K562 (cell line): ENCODE measurements around the gene UNC13A. TPM values are rescaled to one million over a fixed set of nuclear protein-coding genes. Genes with fewer than 3 reads are reported as not detected.
A peak's percentile ranks its signal among the peaks of the same experiment; 100 is the strongest.

Experiments
- E2F6 ChIP-seq, 2 experiments: IDR thresholded peaks; 2 replicates each; pipeline ENCODE4 v1.6.1; 2011; ENCODE audit warnings: borderline replicate concordance in 1 of 2, control low read depth in 1 of 2, low read depth in 1 of 2, low read length in 1 of 2, mild to moderate bottlenecking in 1 of 2, mixed read lengths in 1 of 2, moderate library complexity in 1 of 2; ENCODE audit not compliant: insufficient read depth in 1 of 2, insufficient read length in 1 of 2, poor library complexity in 1 of 2, severe bottlenecking in 1 of 2; ENCODE audit errors: extremely low read depth in 1 of 2
- FOXA3 ChIP-seq, 2 experiments: fragments of 450-650 bp in 1 of 2; sonication (generic) in 1 of 2; formaldehyde crosslinking; IDR thresholded peaks in 1 of 2; conservative IDR thresholded peaks in 1 of 2; 2 replicates each; pipeline versions ENCODE4 v1.4.0 to v1.8.0; 2020 to 2022; ENCODE audit warnings: mild to moderate bottlenecking in 2 of 2, missing genetic modification reagents in 1 of 2
- HDAC6 ChIP-seq: IDR thresholded peaks from 2 replicates; pipeline ENCODE4 v1.6.1; 2012; ENCODE audit warnings: low read depth, mild to moderate bottlenecking, control low read depth, inconsistent platforms, low read length, moderate library complexity
- MBD2 ChIP-seq: sonication (generic); IDR thresholded peaks from 2 replicates; pipeline ENCODE4 v1.6.1; 2016; ENCODE audit warnings: low read depth, borderline replicate concordance
- MTA2 ChIP-seq: fragments of 450-650 bp; IDR thresholded peaks from 2 replicates; pipeline ENCODE4 v1.6.1; 2016; ENCODE audit warnings: low read depth
- NR4A1 ChIP-seq, 2 experiments: fragments of 250-450 bp in 1 of 2; fragments of 450-650 bp in 1 of 2; sonication (Bioruptor Pico) in 1 of 2; IDR thresholded peaks; 2 replicates each; pipeline versions ENCODE4 v1.4.0 to v1.6.1; 2016 to 2020; ENCODE audit warnings: mild to moderate bottlenecking in 2 of 2, missing compliant biosample characterization in 1 of 2, missing genetic modification characterization in 1 of 2, moderate library complexity in 1 of 2
- RCOR1 ChIP-seq, 2 experiments: IDR thresholded peaks; 2 replicates each; pipeline ENCODE4 v1.6.1; 2012; ENCODE audit warnings: low read depth in 2 of 2, low read length in 2 of 2, borderline replicate concordance in 1 of 2, improper control_type of control experiment in 1 of 2
- RUNX1 ChIP-seq: sonication (generic); IDR thresholded peaks from 2 replicates; pipeline ENCODE4 v1.6.1; 2016; ENCODE audit warnings: antibody characterized with exemption, low read depth
- TAF1 ChIP-seq: IDR thresholded peaks from 2 replicates; pipeline ENCODE4 v1.6.1; 2011; ENCODE audit warnings: mild to moderate bottlenecking, low read length, moderate library complexity; ENCODE audit not compliant: insufficient read depth, control insufficient read depth, severe bottlenecking; ENCODE audit errors: extremely low read depth
- ZEB2 ChIP-seq: fragments of 450-650 bp; IDR thresholded peaks from 2 replicates; pipeline ENCODE4 v1.6.1; 2016
- ZFX ChIP-seq: sonication (generic); formaldehyde crosslinking; IDR thresholded peaks from 2 replicates; pipeline ENCODE4 v1.8.0; 2022; ENCODE audit warnings: mild to moderate bottlenecking, missing genetic modification reagents, moderate library complexity
- polyA plus RNA-seq, 8 experiments: library from polyadenylated mRNA; depleted of rRNA in 4 of 8; stranded (reverse) in 5 of 8; unstranded in 3 of 8; fragments of >200 nt; fragmentation: Nextera tagmentation in 2 of 8; fragmentation: Illumina TruSeq in 1 of 8; extraction: Ambion mirVana in 2 of 8; extraction: Trizol in 1 of 8; gene quantifications; 2 replicates each; pipeline versions ENCODE4 v1.2.1 to v1.2.3, GENCODE V29; 2011 to 2014; ENCODE audit warnings: inconsistent platforms in 1 of 8, missing spikeins in 1 of 8
- total RNA-seq, 7 experiments: library from RNA; depleted of rRNA in 6 of 7; stranded (reverse); fragments of >200 nt in 6 of 7; fragmentation: Illumina TruSeq in 2 of 7; extraction: Trizol in 2 of 7; gene quantifications; 2 replicates each; pipeline versions ENCODE4 v1.2.1 to v1.2.3, GENCODE V29; 2011 to 2021; ENCODE audit warnings: low replicate concordance in 1 of 7
- TF ChIP-seq, protein P1 (sequence below), 2 experiments: fragments of 450-650 bp in 1 of 2; sonication (generic) in 1 of 2; formaldehyde crosslinking in 1 of 2; IDR thresholded peaks; 2 replicates each; pipeline versions ENCODE4 v1.7.1 to v1.9.0; 2016 to 2022; ENCODE audit warnings: inconsistent platforms in 1 of 2, mild to moderate bottlenecking in 1 of 2, missing genetic modification reagents in 1 of 2
- TF ChIP-seq, protein P2 (sequence below): fragments of 450-650 bp; formaldehyde crosslinking; IDR thresholded peaks from 2 replicates; pipeline ENCODE4 v1.4.0; 2020; ENCODE audit warnings: mild to moderate bottlenecking, moderate library complexity

UNC13A gene
- total and polyA plus RNA-seq, 9 of the 15 experiments (the other 6 are each of a cell fraction or from before 2014, with no cell fraction given): 0.03 to 1.0 (median 0.25) TPM

- TF ChIP-seq ZFX (CRISPR knock-in tag) (no peak), HDAC6 (no peak), RUNX1 (no peak), MTA2 (no peak), E2F6 (IDR thresholded peaks at IDR 0.05; ENCODE audit: borderline replicate concordance in 1 of 2, extremely low read depth in 1 of 2, insufficient read depth in 1 of 2, insufficient read length in 1 of 2, low read depth in 1 of 2, low read length in 1 of 2, poor library complexity in 1 of 2, severe bottlenecking in 1 of 2) (no peak), FOXA3 (CRISPR knock-in tag; conservative IDR thresholded peaks at IDR 0.05 in 1 of 2, IDR thresholded peaks at IDR 0.05 in 1 of 2) (no peak), TAF1 (no peak), MBD2 (no peak), ZEB2 (no peak), RCOR1 (IDR thresholded peaks at IDR 0.05; ENCODE audit: borderline replicate concordance in 1 of 2, low read depth in 2 of 2, low read length in 2 of 2) (peak in 1 of 2 experiments; percentile 78; a peak in 2 of 4 replicates), NR4A1 (CRISPR knock-in tag; IDR thresholded peaks at IDR 0.05) (no peak), NR4A1 (tag; IDR thresholded peaks at IDR 0.05) (no peak)
- TF ChIP-seq, protein P1, sequence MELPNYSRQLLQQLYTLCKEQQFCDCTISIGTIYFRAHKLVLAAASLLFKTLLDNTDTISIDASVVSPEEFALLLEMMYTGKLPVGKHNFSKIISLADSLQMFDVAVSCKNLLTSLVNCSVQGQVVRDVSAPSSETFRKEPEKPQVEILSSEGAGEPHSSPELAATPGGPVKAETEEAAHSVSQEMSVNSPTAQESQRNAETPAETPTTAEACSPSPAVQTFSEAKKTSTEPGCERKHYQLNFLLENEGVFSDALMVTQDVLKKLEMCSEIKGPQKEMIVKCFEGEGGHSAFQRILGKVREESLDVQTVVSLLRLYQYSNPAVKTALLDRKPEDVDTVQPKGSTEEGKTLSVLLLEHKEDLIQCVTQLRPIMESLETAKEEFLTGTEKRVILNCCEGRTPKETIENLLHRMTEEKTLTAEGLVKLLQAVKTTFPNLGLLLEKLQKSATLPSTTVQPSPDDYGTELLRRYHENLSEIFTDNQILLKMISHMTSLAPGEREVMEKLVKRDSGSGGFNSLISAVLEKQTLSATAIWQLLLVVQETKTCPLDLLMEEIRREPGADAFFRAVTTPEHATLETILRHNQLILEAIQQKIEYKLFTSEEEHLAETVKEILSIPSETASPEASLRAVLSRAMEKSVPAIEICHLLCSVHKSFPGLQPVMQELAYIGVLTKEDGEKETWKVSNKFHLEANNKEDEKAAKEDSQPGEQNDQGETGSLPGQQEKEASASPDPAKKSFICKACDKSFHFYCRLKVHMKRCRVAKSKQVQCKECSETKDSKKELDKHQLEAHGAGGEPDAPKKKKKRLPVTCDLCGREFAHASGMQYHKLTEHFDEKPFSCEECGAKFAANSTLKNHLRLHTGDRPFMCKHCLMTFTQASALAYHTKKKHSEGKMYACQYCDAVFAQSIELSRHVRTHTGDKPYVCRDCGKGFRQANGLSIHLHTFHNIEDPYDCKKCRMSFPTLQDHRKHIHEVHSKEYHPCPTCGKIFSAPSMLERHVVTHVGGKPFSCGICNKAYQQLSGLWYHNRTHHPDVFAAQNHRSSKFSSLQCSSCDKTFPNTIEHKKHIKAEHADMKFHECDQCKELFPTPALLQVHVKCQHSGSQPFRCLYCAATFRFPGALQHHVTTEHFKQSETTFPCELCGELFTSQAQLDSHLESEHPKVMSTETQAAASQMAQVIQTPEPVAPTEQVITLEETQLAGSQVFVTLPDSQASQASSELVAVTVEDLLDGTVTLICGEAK (IDR thresholded peaks at IDR 0.05): peak; percentile 56
- TF ChIP-seq, protein P1 (CRISPR knock-in tag; IDR thresholded peaks at IDR 0.05): no peak
- TF ChIP-seq, protein P2, sequence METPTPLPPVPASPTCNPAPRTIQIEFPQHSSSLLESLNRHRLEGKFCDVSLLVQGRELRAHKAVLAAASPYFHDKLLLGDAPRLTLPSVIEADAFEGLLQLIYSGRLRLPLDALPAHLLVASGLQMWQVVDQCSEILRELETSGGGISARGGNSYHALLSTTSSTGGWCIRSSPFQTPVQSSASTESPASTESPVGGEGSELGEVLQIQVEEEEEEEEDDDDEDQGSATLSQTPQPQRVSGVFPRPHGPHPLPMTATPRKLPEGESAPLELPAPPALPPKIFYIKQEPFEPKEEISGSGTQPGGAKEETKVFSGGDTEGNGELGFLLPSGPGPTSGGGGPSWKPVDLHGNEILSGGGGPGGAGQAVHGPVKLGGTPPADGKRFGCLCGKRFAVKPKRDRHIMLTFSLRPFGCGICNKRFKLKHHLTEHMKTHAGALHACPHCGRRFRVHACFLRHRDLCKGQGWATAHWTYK: peak; percentile 31; the same call in 1 of the 2 replicates
Observed at GRCh38 chr19:17681505-17682125, 6.5 kb downstream of the UNC13A start (continued).
